ENCODE data around the gene SPNS2. TPM values are rescaled to one million over a fixed set of nuclear protein-coding genes. Genes with fewer than 3 reads are reported as not detected.

Gene SPNS2
- total and polyA plus RNA-seq, 4 donors = 17.7 to 67.3 (median 41.5) TPM

DNA sequence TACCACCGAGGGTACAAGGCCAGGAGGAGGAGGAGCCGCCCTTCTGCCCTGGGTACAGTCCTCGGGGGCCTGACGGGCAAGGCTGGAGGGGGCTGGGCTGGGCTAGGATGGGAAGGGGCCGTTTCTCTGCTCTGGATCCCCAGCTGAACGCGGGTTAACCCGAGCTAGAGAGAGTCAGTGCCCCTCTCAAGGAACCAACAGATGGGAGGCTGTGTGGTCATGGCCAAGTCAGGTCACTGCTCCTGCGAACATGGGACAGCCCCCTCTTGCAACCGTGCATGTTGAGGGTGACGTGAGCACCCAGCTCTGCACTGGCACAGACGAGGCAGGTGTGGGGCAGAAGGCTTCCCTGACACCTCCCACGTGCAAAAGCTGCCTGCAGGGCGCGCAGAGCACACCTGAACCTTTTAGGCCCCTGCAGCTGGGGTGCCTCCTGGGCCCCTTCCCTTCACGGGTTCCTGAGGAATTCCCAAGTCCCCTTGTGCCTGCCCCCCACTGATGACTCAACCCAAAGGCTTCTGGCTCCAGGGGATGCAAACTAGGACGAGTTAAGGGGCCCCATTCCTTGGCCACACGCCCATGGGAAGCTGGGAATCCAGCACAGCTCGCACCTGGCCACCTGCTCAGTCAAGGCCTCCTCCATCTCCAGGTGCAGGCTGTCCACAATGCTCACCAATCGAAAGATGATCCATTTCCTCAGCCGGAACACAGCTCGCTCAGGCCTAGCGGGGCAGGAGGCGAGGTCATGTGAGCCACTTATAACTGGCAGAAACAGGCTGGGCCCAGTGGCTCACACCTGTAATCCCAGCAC, 50.2 kb downstream of the SPNS2 start:
- WGBS (ENCODE audit: insufficient coverage) = 91% methylated on average over 24 of the region's 24 CpGs
- Histone ChIP-seq H3K27ac (ENCODE audit: low read depth, low read length) (no peak overlapping the region), H3K36me3 (ENCODE audit: control insufficient read depth, insufficient read depth, low read length) (peaks cover 98% of the 10 kb centered on the region), H3K27me3 (ENCODE audit: control insufficient read depth, insufficient read depth, low read length) (no peaks in the 10 kb centered on the region), H3K4me1 (ENCODE audit: control insufficient read depth, insufficient read depth, low read length) (peaks cover 4% of the 10 kb centered on the region), H3K4me3 (ENCODE audit: low read depth, low read length) (no peak overlapping the region), H3K9me3 (ENCODE audit: control insufficient read depth, insufficient read depth, low read length) (no peaks in the 10 kb centered on the region)
- no peak for DNase-seq (ENCODE audit: low read depth in 4 of 6, low spot score in 6 of 6)

DNA sequence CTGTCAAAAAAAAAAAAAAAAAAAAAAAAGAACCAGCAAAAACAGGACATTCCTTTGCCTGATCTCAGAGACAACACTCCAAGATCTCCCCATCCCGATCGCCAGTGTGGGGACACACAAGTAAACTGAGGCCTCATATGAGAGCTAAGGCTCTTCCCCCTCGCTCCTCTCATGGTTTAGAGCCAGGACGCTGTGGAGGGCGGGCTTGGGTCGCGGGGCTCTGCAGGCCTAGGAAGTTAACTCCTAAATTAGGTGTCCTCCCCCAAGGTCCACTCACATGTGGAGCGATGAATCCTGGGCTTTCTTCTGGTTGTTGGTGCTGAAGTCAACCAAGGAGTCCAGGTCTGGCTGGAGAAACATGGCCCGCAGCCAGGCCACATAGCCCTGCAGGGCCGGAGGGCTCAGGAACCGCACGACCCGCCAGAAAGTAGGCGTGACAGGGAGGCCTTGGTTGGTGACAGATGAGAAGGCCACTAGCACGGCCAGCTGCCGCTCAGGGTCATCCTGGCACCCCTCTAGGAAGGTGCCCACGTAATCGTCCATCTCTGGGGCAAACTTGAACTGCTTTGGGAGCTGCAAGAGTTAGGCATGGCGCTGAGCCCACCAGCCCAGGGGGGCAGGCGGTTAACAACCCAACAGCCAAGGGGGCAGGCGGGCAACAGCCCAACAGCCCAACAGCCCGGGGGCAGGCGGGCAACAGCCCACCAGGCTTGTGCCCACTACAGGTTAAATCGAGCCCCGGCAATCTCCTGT, 51.3 kb downstream of the SPNS2 start:
- no peak for DNase-seq (ENCODE audit: low read depth in 4 of 6, low spot score in 6 of 6)

DNA sequence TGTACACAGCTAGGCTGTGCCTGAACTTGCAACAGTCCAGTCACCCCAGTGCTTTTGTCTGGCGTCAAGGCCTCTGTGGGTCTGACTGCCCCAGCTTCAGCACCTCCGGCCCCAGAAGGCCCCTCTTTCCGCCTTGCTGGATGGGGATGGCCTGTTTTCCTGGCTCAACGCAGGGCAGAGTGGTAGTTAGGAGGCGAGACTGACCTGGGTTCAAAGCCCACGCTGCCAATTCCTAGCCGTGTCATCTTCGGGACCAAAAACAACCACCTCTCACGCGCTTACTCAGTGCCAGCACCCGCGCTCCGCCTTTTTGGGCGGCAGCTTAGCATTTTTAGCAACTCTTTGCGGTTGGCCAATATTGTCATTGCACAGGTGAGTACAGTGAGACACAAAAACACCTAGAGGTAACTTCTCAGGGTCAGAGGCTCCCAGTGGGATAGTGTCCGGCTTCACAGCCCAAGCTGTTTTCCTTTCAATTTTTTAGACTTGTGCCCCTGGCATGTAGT, 51.9 kb downstream of the SPNS2 start:
- no peak for DNase-seq (ENCODE audit: low read depth in 4 of 6, low spot score in 6 of 6)
- no peak overlapping the region for H3K27ac ChIP-seq (ENCODE audit: low read depth, low read length)
- H3K4me1 ChIP-seq (ENCODE audit: control insufficient read depth, insufficient read depth, low read length) = peaks cover 18% of the 10 kb centered on the region
- H3K36me3 ChIP-seq (ENCODE audit: control insufficient read depth, insufficient read depth, low read length) = peaks cover 83% of the 10 kb centered on the region
- H3K4me3 ChIP-seq (ENCODE audit: low read depth, low read length) = no peak overlapping the region
- WGBS (ENCODE audit: insufficient coverage) = 96% methylated on average over 16 of the region's 16 CpGs
- no peaks in the 10 kb centered on the region for H3K9me3 ChIP-seq (ENCODE audit: control insufficient read depth, insufficient read depth, low read length)
- no peaks in the 10 kb centered on the region for H3K27me3 ChIP-seq (ENCODE audit: control insufficient read depth, insufficient read depth, low read length)

More for the DNA sequence above, 51.3 kb downstream of the SPNS2 start:
- WGBS (ENCODE audit: insufficient coverage) = 93% methylated on average over 24 of the region's 25 CpGs
- H3K36me3 ChIP-seq (ENCODE audit: control insufficient read depth, insufficient read depth, low read length) = peaks cover 90% of the 10 kb centered on the region
- H3K4me1 ChIP-seq (ENCODE audit: control insufficient read depth, insufficient read depth, low read length) = peaks cover 15% of the 10 kb centered on the region
- no peak overlapping the region for H3K27ac ChIP-seq (ENCODE audit: low read depth, low read length)
- no peak overlapping the region for H3K4me3 ChIP-seq (ENCODE audit: low read depth, low read length)
- H3K9me3 ChIP-seq (ENCODE audit: control insufficient read depth, insufficient read depth, low read length) = no peaks in the 10 kb centered on the region
- H3K27me3 ChIP-seq (ENCODE audit: control insufficient read depth, insufficient read depth, low read length) = no peaks in the 10 kb centered on the region

DNA sequence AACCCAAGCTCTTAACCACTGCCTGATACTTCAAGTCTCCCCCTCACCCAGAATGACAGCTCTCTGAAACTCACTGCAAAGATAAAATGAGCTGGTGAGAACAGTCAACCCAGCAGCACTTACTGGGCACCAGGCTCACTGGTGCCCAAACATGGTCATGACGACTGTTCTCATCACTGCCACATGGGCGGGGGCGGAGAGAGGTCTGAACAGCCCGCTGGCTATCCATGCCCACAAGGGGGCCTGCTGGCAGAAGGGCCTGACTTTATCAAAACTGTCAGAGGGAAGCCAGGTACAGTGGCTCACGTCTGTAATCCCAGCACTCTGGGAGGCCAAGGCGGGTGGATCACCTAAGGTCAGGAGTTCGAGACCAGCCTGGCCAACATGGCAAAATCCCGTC, 52.5 kb downstream of the SPNS2 start:
- WGBS (ENCODE audit: insufficient coverage) = 92% methylated on average over 8 of the region's 8 CpGs
- Histone ChIP-seq H3K9me3 (ENCODE audit: control insufficient read depth, insufficient read depth, low read length) (no peaks in the 10 kb centered on the region), H3K27me3 (ENCODE audit: control insufficient read depth, insufficient read depth, low read length) (no peaks in the 10 kb centered on the region), H3K4me3 (ENCODE audit: low read depth, low read length) (no peak overlapping the region), H3K36me3 (ENCODE audit: control insufficient read depth, insufficient read depth, low read length) (peaks cover 78% of the 10 kb centered on the region), H3K4me1 (ENCODE audit: control insufficient read depth, insufficient read depth, low read length) (peaks cover 23% of the 10 kb centered on the region), H3K27ac (ENCODE audit: low read depth, low read length) (no peak overlapping the region)
- no peak for DNase-seq (ENCODE audit: low read depth in 4 of 6, low spot score in 6 of 6)

DNA sequence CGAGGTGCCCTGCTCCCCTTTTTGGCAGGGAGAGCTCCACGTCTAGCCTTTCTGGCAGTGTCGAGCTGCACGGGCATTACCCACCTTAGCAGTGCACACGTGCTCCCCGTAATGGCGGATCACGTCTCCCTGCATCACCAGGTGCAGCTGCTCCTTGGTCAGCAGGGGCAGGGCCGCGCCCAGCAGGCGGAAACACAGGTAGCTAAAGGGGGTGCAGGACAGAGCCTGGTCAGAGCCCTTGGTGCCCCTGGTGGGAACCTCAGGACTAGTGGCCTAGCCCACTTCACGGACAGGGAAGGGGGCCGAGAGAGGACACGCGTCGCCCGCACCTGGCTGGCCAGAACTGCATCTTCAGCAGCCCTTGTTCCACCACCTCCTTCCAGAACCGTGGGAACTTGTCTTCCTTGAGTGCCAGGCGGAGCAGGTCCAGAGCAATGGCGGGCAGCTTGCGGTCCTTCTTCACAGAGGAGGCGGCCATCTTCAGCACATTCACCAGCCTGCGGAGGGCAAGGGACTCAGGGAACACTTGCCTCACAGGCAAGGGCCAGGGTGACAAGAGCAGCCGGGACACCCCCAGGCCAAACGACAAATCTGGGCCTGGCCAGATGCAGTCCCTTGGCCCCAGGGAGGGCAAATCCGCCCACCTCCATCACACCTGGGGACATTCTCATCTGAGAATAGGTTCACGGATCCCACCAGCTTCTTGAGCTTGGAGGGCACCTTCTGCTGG, 53.3 kb downstream of the SPNS2 start:
- 96% methylated on average over 27 of the region's 27 CpGs for WGBS (ENCODE audit: insufficient coverage)

DNA sequence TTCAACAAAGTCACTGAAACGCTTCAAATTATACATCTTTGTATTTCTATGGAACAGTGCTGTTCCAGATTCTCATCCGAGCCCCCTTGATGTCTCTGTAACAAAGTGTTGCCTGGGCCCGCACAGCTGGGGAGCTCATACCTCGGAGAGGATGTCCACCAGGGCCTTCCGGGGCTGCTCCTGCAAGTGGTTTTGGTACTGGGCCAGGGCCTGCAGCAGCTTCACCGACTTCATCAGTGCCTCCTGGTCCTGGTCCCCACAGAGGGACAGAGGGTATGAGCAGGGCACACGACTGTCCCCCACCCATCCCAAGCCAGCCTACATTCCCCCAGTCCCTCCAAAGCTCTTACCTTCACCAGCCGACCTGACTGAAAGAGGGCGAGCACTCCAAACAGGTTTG, 55.0 kb downstream of the SPNS2 start:
- Histone ChIP-seq H3K4me3 (ENCODE audit: low read depth, low read length) (no peak overlapping the region), H3K27ac (ENCODE audit: low read depth, low read length) (no peak overlapping the region), H3K4me1 (ENCODE audit: control insufficient read depth, insufficient read depth, low read length) (peaks cover 26% of the 10 kb centered on the region), H3K27me3 (ENCODE audit: control insufficient read depth, insufficient read depth, low read length) (no peaks in the 10 kb centered on the region), H3K9me3 (ENCODE audit: control insufficient read depth, insufficient read depth, low read length) (no peaks in the 10 kb centered on the region), H3K36me3 (ENCODE audit: control insufficient read depth, insufficient read depth, low read length) (peaks cover 53% of the 10 kb centered on the region)
- DNase-seq (ENCODE audit: low read depth in 4 of 6, low spot score in 6 of 6) = no peak
- 83% methylated on average over 9 of the region's 9 CpGs for WGBS (ENCODE audit: insufficient coverage)

More for the DNA sequence above, 53.3 kb downstream of the SPNS2 start:
- peaks cover 26% of the 10 kb centered on the region for H3K4me1 ChIP-seq (ENCODE audit: control insufficient read depth, insufficient read depth, low read length)
- no peaks in the 10 kb centered on the region for H3K9me3 ChIP-seq (ENCODE audit: control insufficient read depth, insufficient read depth, low read length)
- H3K27me3 ChIP-seq (ENCODE audit: control insufficient read depth, insufficient read depth, low read length) = no peaks in the 10 kb centered on the region
- no peak overlapping the region for H3K4me3 ChIP-seq (ENCODE audit: low read depth, low read length)
- H3K27ac ChIP-seq (ENCODE audit: low read depth, low read length) = no peak overlapping the region
- peaks cover 70% of the 10 kb centered on the region for H3K36me3 ChIP-seq (ENCODE audit: control insufficient read depth, insufficient read depth, low read length)
- no peak for DNase-seq (ENCODE audit: low read depth in 4 of 6, low spot score in 6 of 6)

DNA sequence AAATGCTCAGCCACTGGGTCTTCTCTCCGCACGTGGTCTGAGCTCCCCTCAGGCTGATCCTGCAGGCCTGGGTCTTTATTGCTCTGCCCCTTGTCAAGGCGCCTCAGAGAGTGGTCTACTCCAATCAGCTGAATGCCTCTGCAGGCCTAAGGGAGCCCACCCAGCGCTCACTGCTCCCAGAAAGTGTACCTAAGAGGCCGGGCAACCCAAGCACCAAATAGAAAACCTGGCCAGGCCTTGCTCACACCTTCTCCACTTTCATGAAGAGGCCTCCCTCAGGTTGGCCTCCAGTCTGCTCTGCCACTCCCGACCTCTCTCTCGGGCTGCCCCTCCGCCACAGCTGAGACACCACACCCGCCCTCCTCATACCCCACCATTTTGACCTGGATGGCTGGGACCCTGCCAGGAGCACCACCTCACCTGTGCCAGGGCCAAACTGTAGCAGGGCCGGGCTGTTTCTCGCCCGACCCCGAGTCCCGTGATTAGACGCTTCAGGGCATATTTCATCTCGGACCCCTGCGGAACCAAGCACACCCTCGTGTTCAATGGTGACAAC, 55.8 kb downstream of the SPNS2 start:
- Histone ChIP-seq H3K27ac (ENCODE audit: low read depth, low read length) (no peak overlapping the region), H3K27me3 (ENCODE audit: control insufficient read depth, insufficient read depth, low read length) (no peaks in the 10 kb centered on the region), H3K4me1 (ENCODE audit: control insufficient read depth, insufficient read depth, low read length) (peaks cover 26% of the 10 kb centered on the region), H3K4me3 (ENCODE audit: low read depth, low read length) (peak overlapping the region; percentile 80), H3K36me3 (ENCODE audit: control insufficient read depth, insufficient read depth, low read length) (peaks cover 44% of the 10 kb centered on the region), H3K9me3 (ENCODE audit: control insufficient read depth, insufficient read depth, low read length) (no peaks in the 10 kb centered on the region)
- 16% methylated on average over 18 of the region's 18 CpGs for WGBS (ENCODE audit: insufficient coverage)
- no peak for DNase-seq (ENCODE audit: low read depth in 4 of 6, low spot score in 6 of 6)

DNA sequence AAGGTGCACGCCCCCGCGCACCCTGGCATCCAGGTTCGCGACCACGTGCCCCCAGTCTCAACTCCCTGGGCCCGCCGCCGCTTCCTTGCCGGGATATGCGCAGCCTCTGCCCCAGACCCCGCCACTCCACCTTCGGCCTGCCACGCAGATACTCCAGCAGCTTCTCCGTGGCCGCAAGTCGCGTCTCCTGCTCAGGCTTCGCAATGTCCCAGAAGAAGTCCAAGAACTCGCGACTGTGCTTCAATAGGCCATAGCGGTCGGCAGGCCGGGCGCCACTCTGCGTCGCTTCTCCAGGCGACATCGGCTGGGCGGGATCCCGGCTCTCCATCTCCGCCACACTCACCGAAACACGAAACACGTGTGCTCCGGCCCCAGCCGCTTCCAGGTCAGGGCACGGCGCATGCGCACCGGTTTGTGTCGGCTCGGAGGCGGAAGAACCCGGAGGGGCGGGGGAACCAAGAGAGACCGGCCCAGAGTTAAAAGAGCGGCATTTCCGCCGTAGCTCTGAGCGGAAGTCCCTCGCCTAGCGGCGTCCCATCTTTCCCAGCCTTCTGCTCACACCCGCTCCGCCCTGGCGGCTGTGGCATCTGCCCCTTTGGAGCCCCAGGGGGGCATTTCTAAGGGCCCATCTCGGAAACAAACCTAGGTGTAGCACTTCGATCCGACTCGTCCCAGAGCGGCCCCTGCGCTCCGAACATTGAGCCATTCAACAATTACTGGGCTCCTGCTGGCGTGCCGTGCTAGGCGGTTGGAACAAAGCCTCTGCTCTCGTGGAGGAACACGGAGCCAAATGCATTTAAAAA, 56.5 kb downstream of the SPNS2 start, which contains the start of gene MYBBP1A:
Gene MYBBP1A (minus strand): TSS at position 388 of the 803 bp plus-strand sequence. CDS start 60 bp downstream, at position 328.
- under 1% methylated on average over 67 of the region's 69 CpGs for WGBS (ENCODE audit: insufficient coverage)
- H3K4me3 ChIP-seq (ENCODE audit: low read depth, low read length) = peak within 1 kb of the TSS; percentile 80
- peaks cover 26% of the 10 kb centered on the region for H3K4me1 ChIP-seq (ENCODE audit: control insufficient read depth, insufficient read depth, low read length)
- peak; percentile 83 to 99 (median 94) for DNase-seq (ENCODE audit: low read depth in 4 of 6, low spot score in 6 of 6)
- H3K27ac ChIP-seq (ENCODE audit: low read depth, low read length) = peak within 1 kb of the TSS; percentile 83
- H3K27me3 ChIP-seq (ENCODE audit: control insufficient read depth, insufficient read depth, low read length) = no peaks in the 10 kb centered on the region
- peaks cover 37% of the 10 kb centered on the region for H3K36me3 ChIP-seq (ENCODE audit: control insufficient read depth, insufficient read depth, low read length)
- H3K9me3 ChIP-seq (ENCODE audit: control insufficient read depth, insufficient read depth, low read length) = no peaks in the 10 kb centered on the region
